GM12878 (cell line): Measurements from ENCODE around the gene RSF1. TPM values are rescaled to one million over a fixed set of nuclear protein-coding genes. Genes with fewer than 3 reads are reported as not detected.

Experiments used
- ATAC-seq: fragments of 200-7000 bp; cut with Tn5 transposase; 3 replicates; pipeline ENCODE4 v1.9.1; 2020; ENCODE audit warnings: mild to moderate bottlenecking, moderate library complexity
- BruUV-seq: library from RNA; stranded (reverse); fragments of 400-500 nt; replicated peaks from 2 replicates; lab custom pipeline; 2021; lab: Mats Ljungman, UMichigan
- CTCF ChIA-PET: fragments of 300-600 bp; sonication (Branson Sonifier 250); formaldehyde crosslinking; extraction: SDS; loops from one replicate; lab custom pipeline; 2021; ENCODE audit warnings: inconsistent platforms; lab: Yijun Ruan, JAX
- POLR2A ChIA-PET: fragments of 350-600 bp; formaldehyde crosslinking; extraction: SDS; loops from one replicate; lab custom pipeline; 2021; ENCODE audit warnings: inconsistent platforms; lab: Charles Lee
- RAD21 ChIA-PET: fragments of 300-600 bp; sonication (Branson Sonifier 250); formaldehyde crosslinking; loops from one replicate; lab custom pipeline; 2023; ENCODE audit warnings: antibody characterized with exemption; ENCODE audit not compliant: unreplicated experiment; lab: Charles Lee
- SMC1A ChIA-PET: fragments of 300-600 bp; sonication (Branson Sonifier 250); formaldehyde crosslinking; loops from one replicate; lab custom pipeline; 2023; ENCODE audit not compliant: unreplicated experiment, uncharacterized antibody; lab: Charles Lee
- DNase-seq: peaks from one replicate; pipeline ENCODE4 v3.0.0-alpha.2; 2011; ENCODE audit warnings: low read depth, low spot score
- FAIRE-seq: peaks from 3 replicates; lab custom pipeline; 2011; peaks lifted over from hg19 to GRCh38; lab: Jason Lieb, UNC
- H2AFZ ChIP-seq: 2 replicates; pipeline ENCODE4 v1.6.0; 2011; ENCODE audit warnings: low read depth, low read length, control low read depth; ENCODE audit not compliant: control insufficient read depth
- H3K27ac ChIP-seq: 2 replicates; pipeline ENCODE4 v1.5.1; 2011; ENCODE audit warnings: control low read depth; ENCODE audit not compliant: control insufficient read depth, insufficient read depth
- H3K27me3 ChIP-seq, 2 experiments: replicated peaks in 1 of 2; 2 replicates each; pipeline versions ENCODE4 v1.6.0 to v1.6.1; 2011; ENCODE audit warnings: low read length in 1 of 2; ENCODE audit not compliant: control insufficient read depth in 2 of 2, insufficient read depth in 2 of 2
- H3K36me3 ChIP-seq, 2 experiments: 2 replicates each; pipeline ENCODE4 v1.5.1; 2011; ENCODE audit warnings: low read length in 1 of 2; ENCODE audit not compliant: control insufficient read depth in 2 of 2, insufficient read depth in 2 of 2
- H3K4me1 ChIP-seq: 2 replicates; pipeline ENCODE4 v1.6.1; 2011; ENCODE audit warnings: mild to moderate bottlenecking, low read length, moderate library complexity, mixed read lengths; ENCODE audit not compliant: control insufficient read depth, insufficient read depth
- H3K4me2 ChIP-seq: 2 replicates; pipeline ENCODE4 v1.6.0; 2011; ENCODE audit warnings: control low read depth; ENCODE audit not compliant: control insufficient read depth, insufficient read depth
- H3K4me3 ChIP-seq: fragments of 200-600 bp; sonication (generic); 2 replicates; pipeline ENCODE4 v1.5.1; 2016
- H3K79me2 ChIP-seq: 2 replicates; pipeline ENCODE4 v1.6.0; 2011; ENCODE audit warnings: low read length; ENCODE audit not compliant: control insufficient read depth, insufficient read depth
- H3K9ac ChIP-seq: 2 replicates; pipeline ENCODE4 v1.8.0; 2011; ENCODE audit warnings: low read length, control low read depth, mixed read lengths; ENCODE audit not compliant: control insufficient read depth, insufficient read depth
- H3K9me3 ChIP-seq: replicated peaks from 3 replicates; pipeline ENCODE4 v1.5.1; 2011; ENCODE audit warnings: mild to moderate bottlenecking, low read length; ENCODE audit not compliant: control insufficient read depth, insufficient read depth
- H4K20me1 ChIP-seq: 2 replicates; pipeline ENCODE4 v1.6.0; 2011; ENCODE audit not compliant: control insufficient read depth, insufficient read depth
- CBFB ChIP-seq: IDR thresholded peaks from 2 replicates; pipeline ENCODE4 v1.6.1; 2016; ENCODE audit warnings: antibody characterized with exemption, low read depth
- CBX3 ChIP-seq: fragments of 200-600 bp; sonication (generic); IDR thresholded peaks from 2 replicates; pipeline ENCODE4 v1.6.1; 2016; ENCODE audit warnings: low read depth, borderline replicate concordance
- EED ChIP-seq: sonication (generic); IDR thresholded peaks from 2 replicates; pipeline ENCODE4 v1.6.1; 2016; ENCODE audit warnings: antibody characterized with exemption, low read depth
- FOXM1 ChIP-seq: IDR thresholded peaks from 2 replicates; pipeline ENCODE4 v1.6.1; 2012; ENCODE audit warnings: low read depth, mild to moderate bottlenecking, inconsistent platforms, low read length, moderate library complexity
- JUNB ChIP-seq: IDR thresholded peaks from 2 replicates; pipeline ENCODE4 v1.6.1; 2016; ENCODE audit warnings: antibody characterized with exemption, mild to moderate bottlenecking
- NBN ChIP-seq: fragments of 450-650 bp; IDR thresholded peaks from 2 replicates; pipeline ENCODE4 v1.6.1; 2016
- NFYA ChIP-seq: IDR thresholded peaks from 2 replicates; pipeline ENCODE4 v1.6.1; 2011; ENCODE audit warnings: low read depth, mild to moderate bottlenecking, low read length, improper control_type of control experiment, borderline replicate concordance
- NFYB ChIP-seq: IDR thresholded peaks from 2 replicates; pipeline ENCODE4 v1.6.1; 2011; ENCODE audit warnings: low read depth, mild to moderate bottlenecking, low read length, improper control_type of control experiment, moderate library complexity; ENCODE audit not compliant: insufficient read depth
- SUPT20H ChIP-seq: IDR thresholded peaks from 2 replicates; pipeline ENCODE4 v1.6.1; 2011; ENCODE audit warnings: low read depth, mild to moderate bottlenecking, low read length, moderate library complexity, borderline replicate concordance; ENCODE audit not compliant: control insufficient read depth
- ZNF384 ChIP-seq: IDR thresholded peaks from 2 replicates; pipeline ENCODE4 v1.6.1; 2012; ENCODE audit warnings: low read depth, mild to moderate bottlenecking, low read length, improper control_type of control experiment, borderline replicate concordance
- WGBS: methylation state at CpG from one replicate; pipeline ENCODE4 v1.1.6; 2016; ENCODE audit warnings: low lambda C conversion rate; ENCODE audit not compliant: insufficient replicate concordance, insufficient coverage; ENCODE audit errors: missing lambda C conversion rate; 5-methylcytosine and 5-hydroxymethylcytosine counted together
- in situ Hi-C: fragments of 300-500 bp; cut with MboI; formaldehyde crosslinking; loops from 9 replicates; pipeline ENCODE4 v1.14.3; 2018; ENCODE audit warnings: mixed read lengths
- intact Hi-C: fragments of 100-400 bp; cut with micrococcal nuclease; formaldehyde crosslinking; loops from one replicate; pipeline ENCODE4 v1.14.2; 2022; ENCODE audit not compliant: unreplicated experiment
- polyA plus RNA-seq, 11 experiments: library from polyadenylated mRNA; depleted of rRNA in 4 of 11; unstranded in 6 of 11; stranded (reverse) in 5 of 11; fragments of >200 nt; fragmentation: Nextera tagmentation in 4 of 11; fragmentation: Illumina TruSeq in 1 of 11; extraction: Ambion mirVana in 4 of 11; extraction: Trizol in 1 of 11; gene quantifications; 1 replicate in 1 of 11; 2 replicates in 10 of 11; pipeline versions ENCODE4 v1.2.1 to v1.2.3, GENCODE V29; 2011 to 2016; ENCODE audit warnings: inconsistent platforms in 2 of 11, missing spikeins in 2 of 11, low read depth in 1 of 11
- total RNA-seq, 4 experiments: library from RNA; depleted of rRNA in 3 of 4; stranded (reverse); fragments of >200 nt in 3 of 4; fragmentation: Illumina TruSeq in 1 of 4; extraction: Trizol in 1 of 4; gene quantifications; 2 replicates each; pipeline versions ENCODE4 v1.2.1 to v1.2.3, GENCODE V29; 2013 to 2021
- TF ChIP-seq, protein P1 (sequence below): fragments of 450-650 bp; formaldehyde crosslinking; IDR thresholded peaks from 2 replicates; pipeline ENCODE4 v1.5.0; 2022; ENCODE audit warnings: mild to moderate bottlenecking, missing genetic modification characterization
- TF ChIP-seq, protein P2 (sequence below): fragments of 450-650 bp; IDR thresholded peaks from 2 replicates; pipeline ENCODE4 v1.6.1; 2017; ENCODE audit warnings: mild to moderate bottlenecking
- TF ChIP-seq, protein P3 (sequence below): IDR thresholded peaks from 2 replicates; pipeline ENCODE4 v1.6.1; 2012; ENCODE audit warnings: improper control_type of control experiment, low read depth, low read length; ENCODE audit not compliant: insufficient replicate concordance

RSF1 gene
- total and polyA plus RNA-seq, 10 of the 15 experiments (the other 5 are each of a cell fraction or from before 2014, with no cell fraction given) = 9.0 to 45.3 (median 30.0) TPM

DNA sequence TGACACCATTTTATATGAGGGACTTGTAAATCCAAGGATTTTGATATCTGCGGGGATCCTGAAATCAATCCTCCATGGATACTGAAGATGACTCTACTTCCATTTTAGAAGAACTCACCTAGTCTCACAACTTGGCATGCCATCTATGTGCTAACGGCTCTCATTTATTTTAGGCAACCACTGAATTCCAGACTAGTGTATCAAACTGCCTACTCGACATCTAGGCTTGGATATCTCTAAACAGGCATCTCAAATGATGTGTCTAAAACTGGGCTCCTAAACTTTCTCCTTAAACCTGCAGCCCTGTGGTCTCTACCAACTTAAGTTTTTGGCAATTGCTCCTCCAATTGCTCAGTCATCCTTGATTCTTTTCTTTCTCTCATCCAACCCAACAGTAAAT, 151.8 kb downstream of the RSF1 start:
- H3K4me1 ChIP-seq = no peaks in the 10 kb centered on the region
- ChIA-PET SMC1A (no interaction called here), RAD21 (no interaction called here), CTCF (no interaction called here), POLR2A (no interaction called here)
- H3K79me2 ChIP-seq = no peaks in the 10 kb centered on the region
- ATAC-seq = no peak
- in situ Hi-C loops = no loop called here
- no peaks in the 10 kb centered on the region for H3K9me3 ChIP-seq
- intact Hi-C loops = no loop called here
- no peaks in the 10 kb centered on the region for H4K20me1 ChIP-seq
- no peak for FAIRE-seq
- no peak overlapping the region for H3K9ac ChIP-seq
- no peaks in the 10 kb centered on the region for H3K27me3 ChIP-seq
- no peak overlapping the region for H3K27ac ChIP-seq
- DNase-seq = no peak
- H3K36me3 ChIP-seq = peaks cover 4 to 9% of the 10 kb centered on the region in 2 experiments; a peak in 3 of 4 replicates
- H3K4me2 ChIP-seq = no peak overlapping the region
- WGBS = 96% methylated on average over 3 of the region's 3 CpGs
- no TSS peak for BruUV-seq
- no peak overlapping the region for H2AFZ ChIP-seq
- no peak overlapping the region for H3K4me3 ChIP-seq
- TF ChIP-seq, protein P1, sequence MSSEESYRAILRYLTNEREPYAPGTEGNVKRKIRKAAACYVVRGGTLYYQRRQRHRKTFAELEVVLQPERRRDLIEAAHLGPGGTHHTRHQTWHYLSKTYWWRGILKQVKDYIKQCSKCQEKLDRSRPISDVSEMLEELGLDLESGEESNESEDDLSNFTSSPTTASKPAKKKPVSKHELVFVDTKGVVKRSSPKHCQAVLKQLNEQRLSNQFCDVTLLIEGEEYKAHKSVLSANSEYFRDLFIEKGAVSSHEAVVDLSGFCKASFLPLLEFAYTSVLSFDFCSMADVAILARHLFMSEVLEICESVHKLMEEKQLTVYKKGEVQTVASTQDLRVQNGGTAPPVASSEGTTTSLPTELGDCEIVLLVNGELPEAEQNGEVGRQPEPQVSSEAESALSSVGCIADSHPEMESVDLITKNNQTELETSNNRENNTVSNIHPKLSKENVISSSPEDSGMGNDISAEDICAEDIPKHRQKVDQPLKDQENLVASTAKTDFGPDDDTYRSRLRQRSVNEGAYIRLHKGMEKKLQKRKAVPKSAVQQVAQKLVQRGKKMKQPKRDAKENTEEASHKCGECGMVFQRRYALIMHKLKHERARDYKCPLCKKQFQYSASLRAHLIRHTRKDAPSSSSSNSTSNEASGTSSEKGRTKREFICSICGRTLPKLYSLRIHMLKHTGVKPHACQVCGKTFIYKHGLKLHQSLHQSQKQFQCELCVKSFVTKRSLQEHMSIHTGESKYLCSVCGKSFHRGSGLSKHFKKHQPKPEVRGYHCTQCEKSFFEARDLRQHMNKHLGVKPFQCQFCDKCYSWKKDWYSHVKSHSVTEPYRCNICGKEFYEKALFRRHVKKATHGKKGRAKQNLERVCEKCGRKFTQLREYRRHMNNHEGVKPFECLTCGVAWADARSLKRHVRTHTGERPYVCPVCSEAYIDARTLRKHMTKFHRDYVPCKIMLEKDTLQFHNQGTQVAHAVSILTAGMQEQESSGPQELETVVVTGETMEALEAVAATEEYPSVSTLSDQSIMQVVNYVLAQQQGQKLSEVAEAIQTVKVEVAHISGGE (CRISPR knock-in tag) = no peak
- TF ChIP-seq CBFB (no peak), NFYB (no peak), NFYA (no peak), JUNB (no peak), SUPT20H (no peak), FOXM1 (no peak), EED (no peak), NBN (no peak), ZNF384 (no peak), CBX3 (no peak)
- TF ChIP-seq, protein P2, sequence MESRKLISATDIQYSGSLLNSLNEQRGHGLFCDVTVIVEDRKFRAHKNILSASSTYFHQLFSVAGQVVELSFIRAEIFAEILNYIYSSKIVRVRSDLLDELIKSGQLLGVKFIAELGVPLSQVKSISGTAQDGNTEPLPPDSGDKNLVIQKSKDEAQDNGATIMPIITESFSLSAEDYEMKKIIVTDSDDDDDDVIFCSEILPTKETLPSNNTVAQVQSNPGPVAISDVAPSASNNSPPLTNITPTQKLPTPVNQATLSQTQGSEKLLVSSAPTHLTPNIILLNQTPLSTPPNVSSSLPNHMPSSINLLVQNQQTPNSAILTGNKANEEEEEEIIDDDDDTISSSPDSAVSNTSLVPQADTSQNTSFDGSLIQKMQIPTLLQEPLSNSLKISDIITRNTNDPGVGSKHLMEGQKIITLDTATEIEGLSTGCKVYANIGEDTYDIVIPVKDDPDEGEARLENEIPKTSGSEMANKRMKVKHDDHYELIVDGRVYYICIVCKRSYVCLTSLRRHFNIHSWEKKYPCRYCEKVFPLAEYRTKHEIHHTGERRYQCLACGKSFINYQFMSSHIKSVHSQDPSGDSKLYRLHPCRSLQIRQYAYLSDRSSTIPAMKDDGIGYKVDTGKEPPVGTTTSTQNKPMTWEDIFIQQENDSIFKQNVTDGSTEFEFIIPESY = no peak
- TF ChIP-seq, protein P3, sequence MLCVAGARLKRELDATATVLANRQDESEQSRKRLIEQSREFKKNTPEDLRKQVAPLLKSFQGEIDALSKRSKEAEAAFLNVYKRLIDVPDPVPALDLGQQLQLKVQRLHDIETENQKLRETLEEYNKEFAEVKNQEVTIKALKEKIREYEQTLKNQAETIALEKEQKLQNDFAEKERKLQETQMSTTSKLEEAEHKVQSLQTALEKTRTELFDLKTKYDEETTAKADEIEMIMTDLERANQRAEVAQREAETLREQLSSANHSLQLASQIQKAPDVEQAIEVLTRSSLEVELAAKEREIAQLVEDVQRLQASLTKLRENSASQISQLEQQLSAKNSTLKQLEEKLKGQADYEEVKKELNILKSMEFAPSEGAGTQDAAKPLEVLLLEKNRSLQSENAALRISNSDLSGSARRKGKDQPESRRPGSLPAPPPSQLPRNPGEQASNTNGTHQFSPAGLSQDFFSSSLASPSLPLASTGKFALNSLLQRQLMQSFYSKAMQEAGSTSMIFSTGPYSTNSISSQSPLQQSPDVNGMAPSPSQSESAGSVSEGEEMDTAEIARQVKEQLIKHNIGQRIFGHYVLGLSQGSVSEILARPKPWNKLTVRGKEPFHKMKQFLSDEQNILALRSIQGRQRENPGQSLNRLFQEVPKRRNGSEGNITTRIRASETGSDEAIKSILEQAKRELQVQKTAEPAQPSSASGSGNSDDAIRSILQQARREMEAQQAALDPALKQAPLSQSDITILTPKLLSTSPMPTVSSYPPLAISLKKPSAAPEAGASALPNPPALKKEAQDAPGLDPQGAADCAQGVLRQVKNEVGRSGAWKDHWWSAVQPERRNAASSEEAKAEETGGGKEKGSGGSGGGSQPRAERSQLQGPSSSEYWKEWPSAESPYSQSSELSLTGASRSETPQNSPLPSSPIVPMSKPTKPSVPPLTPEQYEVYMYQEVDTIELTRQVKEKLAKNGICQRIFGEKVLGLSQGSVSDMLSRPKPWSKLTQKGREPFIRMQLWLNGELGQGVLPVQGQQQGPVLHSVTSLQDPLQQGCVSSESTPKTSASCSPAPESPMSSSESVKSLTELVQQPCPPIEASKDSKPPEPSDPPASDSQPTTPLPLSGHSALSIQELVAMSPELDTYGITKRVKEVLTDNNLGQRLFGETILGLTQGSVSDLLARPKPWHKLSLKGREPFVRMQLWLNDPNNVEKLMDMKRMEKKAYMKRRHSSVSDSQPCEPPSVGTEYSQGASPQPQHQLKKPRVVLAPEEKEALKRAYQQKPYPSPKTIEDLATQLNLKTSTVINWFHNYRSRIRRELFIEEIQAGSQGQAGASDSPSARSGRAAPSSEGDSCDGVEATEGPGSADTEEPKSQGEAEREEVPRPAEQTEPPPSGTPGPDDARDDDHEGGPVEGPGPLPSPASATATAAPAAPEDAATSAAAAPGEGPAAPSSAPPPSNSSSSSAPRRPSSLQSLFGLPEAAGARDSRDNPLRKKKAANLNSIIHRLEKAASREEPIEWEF = no peak
